Natural killer cell (primary cell): ENCODE results near the gene RMI2. TPM values are rescaled to one million over a fixed set of nuclear protein-coding genes. Genes with fewer than 3 reads are reported as not detected.

ENCODE experiments used
- ATAC-seq, 3 donors: fragments of 150-1000 bp in 2 of 3; fragments of 200-7000 bp in 1 of 3; cut with Tn5 transposase; 1 replicate in 1 of 3; 2 replicates in 2 of 3; pipeline ENCODE4 v1.10.0; 2021; ENCODE audit warnings: mild to moderate bottlenecking in 2 of 3, moderate library complexity in 2 of 3
- DNase-seq, 2 donors: peaks; one replicate each; pipeline versions ENCODE4 v3.0.0 to v3.0.0-alpha.2; 2013 to 2021; ENCODE audit warnings: mixed read lengths in 1 of 2
- H3K27ac ChIP-seq: one replicate; pipeline ENCODE4 v1.5.1; 2013; ENCODE audit warnings: mild to moderate bottlenecking, low read length
- H3K27me3 ChIP-seq: one replicate; pipeline ENCODE4 v1.6.1; 2013; ENCODE audit warnings: low read length; ENCODE audit not compliant: control insufficient read depth, insufficient read depth
- H3K36me3 ChIP-seq: one replicate; pipeline ENCODE4 v1.6.1; 2013; ENCODE audit warnings: low read length; ENCODE audit not compliant: control insufficient read depth, insufficient read depth
- H3K4me1 ChIP-seq: one replicate; pipeline ENCODE4 v1.6.1; 2013; ENCODE audit warnings: low read length; ENCODE audit not compliant: control insufficient read depth, insufficient read depth
- H3K4me3 ChIP-seq: one replicate; pipeline ENCODE4 v1.5.1; 2013; ENCODE audit warnings: low read length
- H3K9me3 ChIP-seq: one replicate; pipeline ENCODE4 v1.6.1; 2013; ENCODE audit warnings: low read length; ENCODE audit not compliant: control insufficient read depth, insufficient read depth
- H3K27ac Mint-ChIP-seq, 2 donors: one replicate each; pipeline ENCODE4 v1.8.0; 2022; ENCODE audit warnings: mild to moderate bottlenecking in 2 of 2, mixed read lengths in 2 of 2, moderate library complexity in 1 of 2
- H3K27me3 Mint-ChIP-seq, 2 donors: one replicate each; pipeline ENCODE4 v1.8.0; 2022; ENCODE audit warnings: low read depth in 2 of 2, mixed read lengths in 2 of 2
- H3K36me3 Mint-ChIP-seq: one replicate; pipeline ENCODE4 v1.8.0; 2022; ENCODE audit warnings: mixed read lengths
- H3K4me1 Mint-ChIP-seq, 2 donors: one replicate each; pipeline ENCODE4 v1.8.0; 2022; ENCODE audit warnings: mixed read lengths in 2 of 2
- H3K4me3 Mint-ChIP-seq: one replicate; pipeline ENCODE4 v1.8.0; 2022; ENCODE audit warnings: mild to moderate bottlenecking, moderate library complexity, mixed read lengths
- H3K9me3 Mint-ChIP-seq, 2 donors: one replicate each; pipeline ENCODE4 v1.8.0; 2022; ENCODE audit warnings: mixed read lengths in 2 of 2
- WGBS: methylation state at CpG from one replicate; pipeline ENCODE4 v1.1.7; 2013; ENCODE audit warnings: missing lambda C conversion rate; ENCODE audit not compliant: insufficient coverage; 5-methylcytosine and 5-hydroxymethylcytosine counted together
- intact Hi-C: fragments of 100-400 bp; cut with micrococcal nuclease; formaldehyde crosslinking; loops from one replicate; pipeline ENCODE4 v1.14.2; 2022
- total RNA-seq, 4 donors: library from RNA; stranded (reverse); fragments of 120-200 nt in 1 of 4; gene quantifications; one replicate each; pipeline versions ENCODE4 v1.2.3 to v1.2.4, GENCODE V29; 2013 to 2022
- TF ChIP-seq, protein P1 (sequence below): fragments of 200-600 bp; IDR thresholded peaks from one replicate; pipeline ENCODE4 v1.8.0; 2022; ENCODE audit warnings: antibody characterized with exemption

The RMI2 gene
- total RNA-seq, 3 donors from 2014 or later (not counting 1 experiment from before 2014, with no cell fraction given): 0.83 to 1.1 (median 0.93) TPM

DNA sequence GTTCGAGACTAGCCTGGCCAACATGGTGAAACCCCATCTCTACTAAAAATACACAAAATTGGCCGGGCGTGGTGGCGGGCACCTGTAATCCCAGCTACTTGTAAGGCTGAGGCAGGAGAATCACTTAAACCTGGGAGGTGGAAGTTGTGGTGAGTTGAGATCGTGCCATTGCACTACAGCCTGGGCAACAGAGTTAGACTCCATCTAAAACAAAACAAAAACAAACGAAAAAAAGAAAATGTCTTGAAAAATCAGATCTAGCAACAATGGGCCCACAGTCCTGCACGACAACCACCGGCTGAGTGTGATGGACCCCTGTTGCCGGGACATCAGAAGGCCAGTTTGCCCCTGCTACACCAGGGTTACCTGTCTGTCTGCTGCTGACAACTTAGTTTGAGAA lies 3.9 kb upstream of the RMI2 start:
- Histone ChIP-seq H3K36me3 (no peaks in the 10 kb centered on the region), H3K4me3 (no peak overlapping the region), H3K9me3 (no peaks in the 10 kb centered on the region), H3K4me1 (peaks cover 13% of the 10 kb centered on the region), H3K27ac (no peak overlapping the region), H3K27me3 (no peaks in the 10 kb centered on the region)
- H3K9me3 Mint-ChIP-seq: no peaks in the 10 kb centered on the region
- no peak overlapping the region for H3K27ac Mint-ChIP-seq
- H3K4me1 Mint-ChIP-seq: peaks cover 6 to 7% of the 10 kb centered on the region in 2 donors
- intact Hi-C loops: no loop called here
- no peak overlapping the region for H3K4me3 Mint-ChIP-seq
- TF ChIP-seq, protein P1, sequence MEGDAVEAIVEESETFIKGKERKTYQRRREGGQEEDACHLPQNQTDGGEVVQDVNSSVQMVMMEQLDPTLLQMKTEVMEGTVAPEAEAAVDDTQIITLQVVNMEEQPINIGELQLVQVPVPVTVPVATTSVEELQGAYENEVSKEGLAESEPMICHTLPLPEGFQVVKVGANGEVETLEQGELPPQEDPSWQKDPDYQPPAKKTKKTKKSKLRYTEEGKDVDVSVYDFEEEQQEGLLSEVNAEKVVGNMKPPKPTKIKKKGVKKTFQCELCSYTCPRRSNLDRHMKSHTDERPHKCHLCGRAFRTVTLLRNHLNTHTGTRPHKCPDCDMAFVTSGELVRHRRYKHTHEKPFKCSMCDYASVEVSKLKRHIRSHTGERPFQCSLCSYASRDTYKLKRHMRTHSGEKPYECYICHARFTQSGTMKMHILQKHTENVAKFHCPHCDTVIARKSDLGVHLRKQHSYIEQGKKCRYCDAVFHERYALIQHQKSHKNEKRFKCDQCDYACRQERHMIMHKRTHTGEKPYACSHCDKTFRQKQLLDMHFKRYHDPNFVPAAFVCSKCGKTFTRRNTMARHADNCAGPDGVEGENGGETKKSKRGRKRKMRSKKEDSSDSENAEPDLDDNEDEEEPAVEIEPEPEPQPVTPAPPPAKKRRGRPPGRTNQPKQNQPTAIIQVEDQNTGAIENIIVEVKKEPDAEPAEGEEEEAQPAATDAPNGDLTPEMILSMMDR: no peak
- peaks cover 0 to 6% of the 10 kb centered on the region in 2 donors for H3K27me3 Mint-ChIP-seq
- DNase-seq: no peak
- WGBS: 93% methylated on average over 5 of the region's 9 CpGs
- no peaks in the 10 kb centered on the region for H3K36me3 Mint-ChIP-seq
- no peak for ATAC-seq

DNA sequence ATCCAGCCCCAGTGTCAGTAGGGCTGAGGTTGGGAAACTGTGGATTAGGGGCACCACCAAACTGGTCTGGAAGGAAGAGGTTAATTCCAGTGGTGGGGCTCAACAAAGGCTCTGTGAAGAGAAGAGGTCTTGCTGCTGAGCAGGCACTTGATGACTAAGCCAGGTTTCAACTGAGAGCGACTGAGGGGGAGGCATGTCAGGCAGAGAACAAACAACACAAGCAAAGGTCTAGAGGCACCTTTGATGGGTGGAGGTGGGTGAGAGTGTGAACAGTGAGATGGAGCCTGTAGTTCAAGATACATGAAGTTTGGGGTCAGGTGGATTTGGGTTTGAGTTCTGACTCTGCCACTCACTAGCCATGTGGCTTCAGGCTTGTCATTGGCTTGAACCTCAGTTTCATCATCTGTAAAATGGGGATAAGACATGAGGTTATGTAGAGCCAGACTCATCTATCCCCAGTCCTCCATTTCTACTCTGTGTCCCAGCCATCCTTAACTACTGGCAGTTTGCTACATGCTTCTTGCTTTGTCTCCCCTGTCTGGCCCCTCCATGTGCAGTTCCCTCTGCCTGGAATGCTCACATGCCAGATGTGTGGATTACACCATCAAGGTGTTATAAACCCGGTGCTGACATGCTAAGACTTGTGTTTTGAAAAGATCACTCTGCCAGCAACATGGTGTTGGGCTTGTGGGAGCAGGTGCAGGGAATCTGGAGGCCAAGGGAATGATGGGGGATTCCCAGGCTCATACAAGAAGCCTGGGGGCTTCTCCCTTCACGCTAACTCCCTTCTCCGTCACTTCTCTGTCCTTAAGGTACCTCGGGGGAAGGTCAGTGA lies 3.0 kb upstream of the RMI2 start:
- DNase-seq: no peak
- Histone ChIP-seq H3K27ac (no peak overlapping the region), H3K4me1 (peaks cover 13% of the 10 kb centered on the region), H3K27me3 (no peaks in the 10 kb centered on the region), H3K4me3 (no peak overlapping the region), H3K9me3 (no peaks in the 10 kb centered on the region), H3K36me3 (no peaks in the 10 kb centered on the region)
- ATAC-seq: no peak
- peaks cover 0 to 6% of the 10 kb centered on the region in 2 donors for H3K27me3 Mint-ChIP-seq
- no peaks in the 10 kb centered on the region for H3K9me3 Mint-ChIP-seq
- peak overlapping the region; percentile 35 for H3K4me3 Mint-ChIP-seq
- no peaks in the 10 kb centered on the region for H3K36me3 Mint-ChIP-seq
- intact Hi-C loops: no loop called here
- no peak overlapping the region for H3K27ac Mint-ChIP-seq
- 70% methylated on average over 5 of the region's 5 CpGs for WGBS
- peaks cover 6 to 7% of the 10 kb centered on the region in 2 donors for H3K4me1 Mint-ChIP-seq
- TF ChIP-seq, protein P1: no peak

DNA sequence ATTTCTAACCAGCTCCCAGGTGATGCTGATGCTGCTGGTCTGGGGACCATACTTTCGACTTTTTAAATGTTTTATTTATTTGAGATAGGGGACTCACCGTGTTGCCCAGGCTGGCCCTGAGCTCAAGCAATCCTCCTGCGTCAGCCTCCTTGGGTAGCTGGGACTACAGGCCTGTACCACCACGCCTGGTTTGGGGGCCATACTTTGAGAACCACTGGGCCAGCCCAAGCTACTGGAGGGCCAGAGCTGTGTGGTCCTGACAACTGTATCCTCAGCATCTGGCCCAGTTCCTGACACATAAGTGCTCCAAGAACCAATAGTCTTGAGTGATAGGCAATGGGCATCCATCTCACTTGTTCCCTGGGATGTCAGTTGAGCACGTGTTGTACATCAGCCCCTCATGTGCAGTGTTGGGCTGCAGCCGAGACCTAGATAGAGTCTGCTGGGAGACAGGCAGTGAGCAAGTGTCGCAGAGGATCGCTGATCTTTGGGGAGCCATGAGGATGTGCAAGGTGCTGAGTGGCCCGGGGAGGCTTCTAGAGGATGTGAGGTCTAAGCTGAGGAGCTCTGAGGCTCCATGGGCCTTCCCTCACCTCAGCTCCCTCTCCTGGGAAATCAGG lies 1.6 kb downstream of the RMI2 start:
- Histone ChIP-seq H3K4me1 (peaks cover 13% of the 10 kb centered on the region), H3K4me3 (no peak overlapping the region), H3K36me3 (no peaks in the 10 kb centered on the region), H3K9me3 (no peaks in the 10 kb centered on the region), H3K27me3 (no peaks in the 10 kb centered on the region), H3K27ac (no peak overlapping the region)
- Mint-ChIP-seq H3K4me3 (peak overlapping the region; percentile 83), H3K4me1 (peaks cover 6 to 13% of the 10 kb centered on the region in 2 donors), H3K9me3 (no peaks in the 10 kb centered on the region), H3K36me3 (no peaks in the 10 kb centered on the region), H3K27me3 (peaks cover 26 to 36% of the 10 kb centered on the region in 2 donors), H3K27ac (no peak overlapping the region)
- WGBS: 84% methylated on average over 9 of the region's 9 CpGs
- intact Hi-C loops: no loop called here
- no peak for DNase-seq
- TF ChIP-seq, protein P1: no peak
- no peak for ATAC-seq
